ENCODE measurements around the gene KIF17. TPM values are rescaled to one million over a fixed set of nuclear protein-coding genes. Genes with fewer than 3 reads are reported as not detected.

Gene KIF17
- total and polyA plus RNA-seq, 2 of the 4 experiments (the other 2 are of a cell fraction): 4.5 to 5.7 TPM

DNA sequence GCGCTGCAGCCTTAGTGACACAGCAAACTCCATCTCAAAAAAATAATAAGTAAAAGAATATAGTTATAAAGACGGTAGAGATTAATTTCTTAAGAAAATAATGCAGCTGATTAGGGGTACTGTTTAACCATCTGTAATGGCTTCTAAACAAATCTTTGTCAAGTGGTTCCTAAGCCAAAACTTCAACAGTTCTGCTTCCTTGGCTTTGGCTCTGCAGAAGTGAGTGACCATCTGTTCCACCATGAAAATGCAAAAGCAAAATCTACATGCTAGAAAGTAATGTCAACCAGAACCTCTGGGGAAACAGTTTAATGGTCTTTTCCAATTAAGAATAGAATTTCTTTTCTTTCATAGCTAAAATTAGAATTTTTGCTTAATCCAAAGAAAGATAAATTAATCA is 23.0 kb upstream of the KIF17 start:
- ChIA-PET POLR2A (ENCODE audit: unreplicated experiment) (no interaction called here), CTCF (no interaction called here)
- no peak overlapping the region for H2AFZ ChIP-seq (replicated peaks; ENCODE audit: low read length, poor library complexity)
- H3K4ac ChIP-seq (ENCODE audit: low read depth, low read length): peak overlapping the region; percentile 51
- DNase-seq: no peak
- peak overlapping the region; percentile 76 for H3K23ac ChIP-seq (ENCODE audit: low read depth, low read length)
- H4K20me1 ChIP-seq (ENCODE audit: insufficient read depth, low read length): no peaks in the 10 kb centered on the region; the same call in 1 of the 2 replicates
- WGBS, 2 experiments (ENCODE audit: extremely low coverage in 2 of 2, insufficient read length in 1 of 2): no CpG with 5 or more reads among the region's 2 CpGs
- no peaks in the 10 kb centered on the region for H3K9me3 ChIP-seq (ENCODE audit: control insufficient read depth, insufficient read depth, low read length)
- no peak overlapping the region for H3K18ac ChIP-seq (ENCODE audit: low read depth, low read length)
- TF ChIP-seq RAD21 (IDR thresholded peaks at IDR 0.05; ENCODE audit: low read length): no peak
- no peak for TF ChIP-seq SMC3 (IDR thresholded peaks at IDR 0.05; ENCODE audit: low read depth, low read length)
- H2AK9ac ChIP-seq (replicated peaks; ENCODE audit: low read depth, low read length, poor library complexity): no peak overlapping the region
- H3K4me1 ChIP-seq (ENCODE audit: control insufficient read depth, insufficient read depth, low read length): peaks cover 14% of the 10 kb centered on the region
- no peak overlapping the region for H3K56ac ChIP-seq (ENCODE audit: extremely low read depth, insufficient read depth, low read length)
- H3K4me2 ChIP-seq (ENCODE audit: low read depth, low read length): no peak overlapping the region
- H3K4me3 ChIP-seq (ENCODE audit: insufficient read depth, low read depth, low read length): no peak overlapping the region
- no TSS peak for BruUV-seq (replicated peaks)
- H3K9me1 ChIP-seq (ENCODE audit: insufficient read depth, low read length): peaks cover 11% of the 10 kb centered on the region
- in situ Hi-C loops (cut with MboI; ENCODE audit: low sequenced_read_pairs): no loop called here
- ATAC-seq (ENCODE audit: low read depth): no peak
- peaks cover 26% of the 10 kb centered on the region for H3K36me3 ChIP-seq (ENCODE audit: control insufficient read depth, insufficient read depth, low read length)
- peak overlapping the region; percentile 44; the same call in 1 of the 2 replicates for H2BK120ac ChIP-seq (ENCODE audit: low read depth, low read length)
- peak overlapping the region; percentile 54 for H3K27ac ChIP-seq (ENCODE audit: insufficient read depth, low read length)
- H4K8ac ChIP-seq (ENCODE audit: low read depth in 2 of 2, low read length in 2 of 2): peak overlapping the region in 1 of 2 experiments; percentile 71; a peak in 1 of 4 replicates
- H4K5ac ChIP-seq (ENCODE audit: low read depth, low read length): no peak overlapping the region
- no peaks in the 10 kb centered on the region for H3K27me3 ChIP-seq (ENCODE audit: control insufficient read depth, insufficient read depth, low read length)
- peak overlapping the region; percentile 72 for H2BK5ac ChIP-seq (ENCODE audit: low read depth, low read length, poor library complexity, severe bottlenecking)
- H2BK15ac ChIP-seq (ENCODE audit: low read depth, low read length): peak overlapping the region; percentile 54; the same call in 1 of the 3 replicates
- dilution Hi-C loops (cut with HindIII; ENCODE audit: low sequenced_read_pairs, unreplicated experiment): no loop called here
- peak overlapping the region; percentile 74; the same call in 1 of the 2 replicates for H2AK5ac ChIP-seq (ENCODE audit: low read depth, low read length)
- intact Hi-C loops (cut with micrococcal nuclease): no loop called here
- H2BK20ac ChIP-seq (ENCODE audit: low read depth, low read length): no peak overlapping the region
- peaks cover 21 to 51% of the 10 kb centered on the region in 2 experiments for H3K79me1 ChIP-seq (ENCODE audit: low read depth in 1 of 2, low read length in 2 of 2)
- H3K14ac ChIP-seq (replicated peaks; ENCODE audit: low read depth, low read length): peak overlapping the region; percentile 71
- H4K91ac ChIP-seq (ENCODE audit: insufficient read depth, low read depth, low read length): peak overlapping the region; percentile 22; the same call in 1 of the 2 replicates
- no peak overlapping the region for H3K9ac ChIP-seq (ENCODE audit: low read depth, low read length)

Data from IMR-90 (cell line).